Loucy (cell line): ENCODE data around the gene KCNC2.

Experiments
- H2AFZ ChIP-seq: fragments of 200-600 bp; sonication (generic); 2 replicates; pipeline ENCODE4 v1.6.0; 2016; ENCODE audit warnings: antibody characterized with exemption, mild to moderate bottlenecking, low read length, moderate library complexity
- H3F3A ChIP-seq: fragments of 200-600 bp; 2 replicates; pipeline ENCODE4 v1.6.0; 2016; ENCODE audit warnings: antibody characterized with exemption, low read depth, mild to moderate bottlenecking
- H3K27me3 ChIP-seq: fragments of 200-600 bp; sonication (generic); 2 replicates; pipeline ENCODE4 v1.6.1; 2014; ENCODE audit warnings: low read length, mild to moderate bottlenecking; ENCODE audit not compliant: insufficient read depth, poor library complexity, severe bottlenecking
- H3K36me3 ChIP-seq: fragments of 200-600 bp; sonication (generic); 2 replicates; pipeline ENCODE4 v1.6.1; 2016; ENCODE audit warnings: low read length; ENCODE audit not compliant: insufficient read depth
- H3K4me1 ChIP-seq: fragments of 200-600 bp; sonication (generic); 2 replicates; pipeline ENCODE4 v1.5.1; 2014; ENCODE audit warnings: low read length, mild to moderate bottlenecking; ENCODE audit not compliant: insufficient read depth, poor library complexity, severe bottlenecking
- H3K4me2 ChIP-seq: fragments of 200-600 bp; sonication (generic); 2 replicates; pipeline ENCODE4 v1.6.0; 2014; ENCODE audit warnings: antibody characterized with exemption, low read length, low read depth, mild to moderate bottlenecking; ENCODE audit not compliant: poor library complexity, severe bottlenecking
- H3K4me3 ChIP-seq: fragments of 200-600 bp; sonication (generic); 2 replicates; pipeline ENCODE4 v1.5.1; 2014; ENCODE audit warnings: low read length, mild to moderate bottlenecking, mixed read lengths; ENCODE audit not compliant: poor library complexity, severe bottlenecking
- H3K79me2 ChIP-seq: fragments of 200-600 bp; sonication (generic); 2 replicates; pipeline ENCODE4 v1.6.1; 2014; ENCODE audit warnings: low read length; ENCODE audit not compliant: insufficient read depth
- H3K9ac ChIP-seq: fragments of 200-600 bp; sonication (generic); 2 replicates; pipeline ENCODE4 v1.6.0; 2014; ENCODE audit warnings: mild to moderate bottlenecking, low read depth, low read length, moderate library complexity; ENCODE audit not compliant: poor library complexity, severe bottlenecking
- H3K9me2 ChIP-seq: fragments of 200-600 bp; sonication (generic); replicated peaks from 2 replicates; pipeline ENCODE4 v1.6.1; 2016; ENCODE audit warnings: low read depth, low read length, mixed read lengths
- H3K9me3 ChIP-seq: fragments of 200-600 bp; sonication (generic); 2 replicates; pipeline ENCODE4 v1.6.1; 2014; ENCODE audit warnings: mild to moderate bottlenecking, antibody characterized with exemption, low read length, low read depth; ENCODE audit not compliant: insufficient read depth
- H4K20me1 ChIP-seq: fragments of 200-600 bp; sonication (generic); 2 replicates; pipeline ENCODE4 v1.6.0; 2014; ENCODE audit warnings: antibody characterized with exemption, low read length, mild to moderate bottlenecking; ENCODE audit not compliant: insufficient read depth, poor library complexity, severe bottlenecking
- EZH2phosphoT487 ChIP-seq: fragments of 200-600 bp; IDR thresholded peaks from 2 replicates; pipeline ENCODE4 v1.6.1; 2018; ENCODE audit warnings: antibody characterized with exemption, mild to moderate bottlenecking, moderate library complexity, borderline replicate concordance
- TF ChIP-seq, protein P1 (sequence below): fragments of 200-600 bp; sonication (generic); conservative IDR thresholded peaks from 2 replicates; pipeline ENCODE4 v1.5.1; 2014; ENCODE audit warnings: mild to moderate bottlenecking, antibody characterized with exemption, low read length

Gene KCNC2

DNA sequence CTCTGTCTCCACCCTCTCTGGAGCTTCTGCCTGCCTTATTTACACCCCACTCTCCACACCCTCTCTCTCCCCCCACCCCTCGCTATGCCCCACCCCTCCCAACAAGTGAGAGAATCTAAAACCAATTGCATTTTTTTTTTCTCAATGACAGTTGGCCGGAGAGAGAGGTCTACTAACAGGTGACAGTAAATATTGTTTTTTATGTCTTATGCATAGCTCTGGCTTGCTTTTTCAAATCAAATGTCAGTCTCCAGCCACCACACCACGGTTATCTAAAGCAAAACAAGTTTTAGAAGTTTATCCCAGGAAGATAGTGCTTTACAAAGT lies at the start of gene KCNC2:
TSS of gene KCNC2 (minus strand) at position 28 of the 327 bp plus-strand sequence.
- no peak within 1 kb of the TSS for H3K4me2 ChIP-seq
- H3K36me3 ChIP-seq, result no peaks in the 10 kb centered on the region
- H4K20me1 ChIP-seq, result no peaks in the 10 kb centered on the region
- no peak within 1 kb of the TSS for H2AFZ ChIP-seq
- H3K9me3 ChIP-seq, result no peaks in the 10 kb centered on the region
- no peaks in the 10 kb centered on the region for H3K9me2 ChIP-seq
- no peak within 1 kb of the TSS for H3K9ac ChIP-seq
- H3F3A ChIP-seq, result no peaks in the 10 kb centered on the region
- H3K4me3 ChIP-seq, result no peak within 1 kb of the TSS
- H3K4me1 ChIP-seq, result no peaks in the 10 kb centered on the region
- TF ChIP-seq EZH2phosphoT487, result no peak
- TF ChIP-seq, protein P1, sequence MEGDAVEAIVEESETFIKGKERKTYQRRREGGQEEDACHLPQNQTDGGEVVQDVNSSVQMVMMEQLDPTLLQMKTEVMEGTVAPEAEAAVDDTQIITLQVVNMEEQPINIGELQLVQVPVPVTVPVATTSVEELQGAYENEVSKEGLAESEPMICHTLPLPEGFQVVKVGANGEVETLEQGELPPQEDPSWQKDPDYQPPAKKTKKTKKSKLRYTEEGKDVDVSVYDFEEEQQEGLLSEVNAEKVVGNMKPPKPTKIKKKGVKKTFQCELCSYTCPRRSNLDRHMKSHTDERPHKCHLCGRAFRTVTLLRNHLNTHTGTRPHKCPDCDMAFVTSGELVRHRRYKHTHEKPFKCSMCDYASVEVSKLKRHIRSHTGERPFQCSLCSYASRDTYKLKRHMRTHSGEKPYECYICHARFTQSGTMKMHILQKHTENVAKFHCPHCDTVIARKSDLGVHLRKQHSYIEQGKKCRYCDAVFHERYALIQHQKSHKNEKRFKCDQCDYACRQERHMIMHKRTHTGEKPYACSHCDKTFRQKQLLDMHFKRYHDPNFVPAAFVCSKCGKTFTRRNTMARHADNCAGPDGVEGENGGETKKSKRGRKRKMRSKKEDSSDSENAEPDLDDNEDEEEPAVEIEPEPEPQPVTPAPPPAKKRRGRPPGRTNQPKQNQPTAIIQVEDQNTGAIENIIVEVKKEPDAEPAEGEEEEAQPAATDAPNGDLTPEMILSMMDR, result no peak
- no peaks in the 10 kb centered on the region for H3K79me2 ChIP-seq
- H3K27me3 ChIP-seq, result no peaks in the 10 kb centered on the region

DNA sequence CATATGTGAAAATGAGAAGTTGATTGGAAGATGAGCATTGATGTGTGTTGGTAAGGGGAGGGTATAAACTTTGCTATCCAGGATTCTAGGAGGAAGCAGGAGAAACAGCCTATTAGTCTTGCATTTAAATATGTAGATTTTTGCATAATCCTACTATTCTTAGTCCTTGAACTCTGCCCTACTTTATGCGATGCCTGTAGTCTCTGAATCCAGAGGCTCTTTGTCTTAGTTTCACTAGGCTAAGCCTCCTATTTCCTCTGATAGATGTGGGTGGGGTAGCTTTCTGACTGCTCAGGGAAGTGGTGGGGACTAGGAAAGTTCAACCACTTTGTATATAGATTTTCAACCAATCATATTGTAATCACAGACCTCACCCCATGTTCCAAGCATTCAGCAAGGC lies 49.5 kb upstream of the KCNC2 start:
- Histone ChIP-seq H2AFZ (no peak overlapping the region), H3F3A (no peaks in the 10 kb centered on the region), H3K9me2 (no peaks in the 10 kb centered on the region), H3K27me3 (no peaks in the 10 kb centered on the region), H3K4me1 (no peaks in the 10 kb centered on the region), H4K20me1 (no peaks in the 10 kb centered on the region), H3K4me3 (no peak overlapping the region), H3K9me3 (no peaks in the 10 kb centered on the region), H3K36me3 (no peaks in the 10 kb centered on the region), H3K9ac (no peak overlapping the region), H3K79me2 (no peaks in the 10 kb centered on the region), H3K4me2 (no peak overlapping the region)
- TF ChIP-seq, protein P1, result no peak
- TF ChIP-seq EZH2phosphoT487, result no peak

DNA sequence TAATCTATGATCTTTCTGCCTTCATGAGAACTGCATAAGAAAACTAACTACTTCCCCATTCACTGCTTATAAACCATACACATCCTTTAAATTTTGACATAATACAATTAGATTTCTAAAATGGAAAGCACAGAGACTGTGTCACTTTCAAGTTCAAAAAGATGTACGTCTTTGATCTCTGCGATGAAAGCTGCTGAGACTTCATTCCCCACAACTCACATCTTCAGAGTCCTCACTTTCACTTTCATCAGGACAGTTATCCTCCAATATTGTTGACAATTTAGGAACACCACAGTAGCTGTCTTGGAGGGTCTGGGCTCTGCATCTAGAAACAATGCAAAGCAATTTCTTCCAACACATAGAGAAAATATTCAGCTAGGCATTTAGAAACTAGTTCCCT lies 47.9 kb upstream of the KCNC2 start:
- peak overlapping the region; percentile 54 for H3K4me2 ChIP-seq
- H2AFZ ChIP-seq, result peak overlapping the region; percentile 11; the same call in 1 of the 2 replicates
- no peak overlapping the region for H3K9ac ChIP-seq
- no peaks in the 10 kb centered on the region for H3F3A ChIP-seq
- H3K9me2 ChIP-seq, result no peaks in the 10 kb centered on the region
- no peaks in the 10 kb centered on the region for H3K9me3 ChIP-seq
- H3K36me3 ChIP-seq, result no peaks in the 10 kb centered on the region
- peak overlapping the region; percentile 35 for H3K4me3 ChIP-seq
- H3K79me2 ChIP-seq, result no peaks in the 10 kb centered on the region
- H4K20me1 ChIP-seq, result no peaks in the 10 kb centered on the region
- H3K4me1 ChIP-seq, result no peaks in the 10 kb centered on the region
- no peaks in the 10 kb centered on the region for H3K27me3 ChIP-seq
- TF ChIP-seq EZH2phosphoT487, result no peak
- TF ChIP-seq, protein P1, result no peak
